PFSK-1 (cell line): ENCODE measurements around the gene GOLGA6A.

Experiments
- POLR2AphosphoS5 ChIP-seq: IDR thresholded peaks from 2 replicates; pipeline ENCODE4 v1.6.1; 2012; ENCODE audit warnings: low read depth, mild to moderate bottlenecking, control low read depth, low read length, moderate library complexity
- SIN3A ChIP-seq: IDR thresholded peaks from 2 replicates; pipeline ENCODE4 v1.6.1; 2012; ENCODE audit warnings: mild to moderate bottlenecking, low read length, moderate library complexity, borderline replicate concordance; ENCODE audit not compliant: insufficient read depth
- TAF1 ChIP-seq: IDR thresholded peaks from 2 replicates; pipeline ENCODE4 v1.6.1; 2012; ENCODE audit warnings: low read length, control low read depth, borderline replicate concordance; ENCODE audit not compliant: insufficient read depth

DNA sequence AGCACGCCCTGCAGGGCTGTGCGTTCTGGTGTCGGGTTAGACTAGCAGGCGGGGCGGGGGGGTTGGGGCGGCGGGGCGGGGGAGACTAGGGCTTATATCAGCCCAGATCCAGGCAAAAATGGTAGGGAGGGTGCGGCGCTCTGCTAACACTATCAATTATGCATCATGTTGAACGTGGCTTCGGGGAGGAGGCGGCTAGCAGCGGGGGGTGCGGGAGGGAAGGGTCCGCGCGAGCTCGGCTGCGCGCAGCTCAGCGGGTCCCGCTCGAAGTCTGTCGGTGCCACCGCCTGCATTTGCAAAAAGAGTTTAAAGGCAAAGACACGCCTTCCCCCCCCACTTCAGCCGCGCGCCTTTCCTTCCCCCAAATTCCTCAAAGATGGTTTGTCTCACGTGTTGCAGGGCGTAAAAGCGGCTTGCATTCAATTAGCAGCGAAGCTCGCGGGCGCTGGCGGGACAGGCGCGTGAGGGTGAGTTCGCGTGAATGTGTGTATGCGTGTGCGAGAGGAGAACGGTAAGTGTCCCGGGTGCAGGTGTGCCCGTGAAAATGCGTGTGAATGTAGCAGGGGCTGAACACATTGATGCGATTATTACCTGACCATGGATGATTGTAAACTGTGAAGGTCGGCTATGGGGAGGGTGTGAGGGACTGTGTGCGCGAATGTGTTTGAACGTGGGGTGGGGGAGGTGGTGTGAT lies 48.0 kb upstream of the GOLGA6A start, which contains the start of gene ISLR2:
- TF ChIP-seq SIN3A (no peak), TAF1 (no peak), POLR2AphosphoS5 (no peak)
